Brain microvascular endothelial cell (primary cell): Measurements from ENCODE around the gene IGDCC3.
A peak's percentile ranks its signal among the peaks of the same experiment; 100 is the strongest.

Experiments
- DNase-seq: peaks from one replicate; pipeline ENCODE4 v3.0.0-alpha.2; 2020
- H3K27ac ChIP-seq: fragments of 250-450 bp; sonication (Bioruptor Pico); 2 replicates; pipeline ENCODE4 v1.5.1; 2020; ENCODE audit warnings: mild to moderate bottlenecking, moderate library complexity
- H3K27me3 ChIP-seq: fragments of 250-450 bp; sonication (Bioruptor Pico); replicated peaks from 2 replicates; pipeline ENCODE4 v1.5.1; 2020; ENCODE audit warnings: mild to moderate bottlenecking
- H3K36me3 ChIP-seq: fragments of 250-450 bp; sonication (Bioruptor Pico); replicated peaks from 2 replicates; pipeline ENCODE4 v1.5.1; 2020; ENCODE audit warnings: mild to moderate bottlenecking
- H3K4me3 ChIP-seq: 2 replicates; pipeline ENCODE4 v1.5.1; 2011; ENCODE audit warnings: low read depth, mild to moderate bottlenecking, control low read depth, low read length, moderate library complexity
- in situ Hi-C: cut with HindIII; loops from 2 replicates; pipeline ENCODE4 v1.10.0; 2017; ENCODE audit warnings: low sequenced_read_pairs, low pct_ligation_motif_present
- TF ChIP-seq, protein P1 (sequence below): IDR thresholded peaks from 2 replicates; pipeline ENCODE4 v1.5.1; 2011; ENCODE audit warnings: low read depth, mild to moderate bottlenecking, moderate library complexity, low read length, control low read depth, inconsistent platforms; ENCODE audit errors: missing control alignments

IGDCC3 gene

DNA sequence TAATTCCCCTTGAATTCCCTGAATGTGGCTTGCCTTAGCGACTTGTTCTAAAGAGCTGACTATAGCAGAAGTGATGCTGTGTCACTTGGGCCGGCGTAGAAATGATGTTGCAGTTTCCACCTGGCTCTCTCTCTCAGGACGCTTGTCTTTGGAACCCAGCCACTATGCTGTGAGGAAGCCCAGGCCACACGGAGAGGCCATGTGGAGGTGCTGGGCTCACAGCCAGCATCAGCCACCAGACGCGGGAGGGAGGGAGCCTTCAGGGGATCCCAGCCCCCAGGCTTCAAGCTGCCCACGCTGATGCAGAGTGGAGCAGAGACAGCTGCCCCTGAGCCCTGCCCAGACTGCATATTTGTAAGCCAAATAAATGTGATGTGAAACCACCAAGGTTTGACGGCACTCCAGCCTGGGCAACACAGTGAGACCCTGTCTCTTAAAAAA, 54.7 kb downstream of the IGDCC3 start:
- H3K27ac ChIP-seq = no peak overlapping the region
- TF ChIP-seq, protein P1, sequence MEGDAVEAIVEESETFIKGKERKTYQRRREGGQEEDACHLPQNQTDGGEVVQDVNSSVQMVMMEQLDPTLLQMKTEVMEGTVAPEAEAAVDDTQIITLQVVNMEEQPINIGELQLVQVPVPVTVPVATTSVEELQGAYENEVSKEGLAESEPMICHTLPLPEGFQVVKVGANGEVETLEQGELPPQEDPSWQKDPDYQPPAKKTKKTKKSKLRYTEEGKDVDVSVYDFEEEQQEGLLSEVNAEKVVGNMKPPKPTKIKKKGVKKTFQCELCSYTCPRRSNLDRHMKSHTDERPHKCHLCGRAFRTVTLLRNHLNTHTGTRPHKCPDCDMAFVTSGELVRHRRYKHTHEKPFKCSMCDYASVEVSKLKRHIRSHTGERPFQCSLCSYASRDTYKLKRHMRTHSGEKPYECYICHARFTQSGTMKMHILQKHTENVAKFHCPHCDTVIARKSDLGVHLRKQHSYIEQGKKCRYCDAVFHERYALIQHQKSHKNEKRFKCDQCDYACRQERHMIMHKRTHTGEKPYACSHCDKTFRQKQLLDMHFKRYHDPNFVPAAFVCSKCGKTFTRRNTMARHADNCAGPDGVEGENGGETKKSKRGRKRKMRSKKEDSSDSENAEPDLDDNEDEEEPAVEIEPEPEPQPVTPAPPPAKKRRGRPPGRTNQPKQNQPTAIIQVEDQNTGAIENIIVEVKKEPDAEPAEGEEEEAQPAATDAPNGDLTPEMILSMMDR = no peak
- H3K27me3 ChIP-seq = no peaks in the 10 kb centered on the region
- no peak overlapping the region for H3K4me3 ChIP-seq
- in situ Hi-C loops = no loop called here
- H3K36me3 ChIP-seq = no peaks in the 10 kb centered on the region
- peak; percentile 5 for DNase-seq

DNA sequence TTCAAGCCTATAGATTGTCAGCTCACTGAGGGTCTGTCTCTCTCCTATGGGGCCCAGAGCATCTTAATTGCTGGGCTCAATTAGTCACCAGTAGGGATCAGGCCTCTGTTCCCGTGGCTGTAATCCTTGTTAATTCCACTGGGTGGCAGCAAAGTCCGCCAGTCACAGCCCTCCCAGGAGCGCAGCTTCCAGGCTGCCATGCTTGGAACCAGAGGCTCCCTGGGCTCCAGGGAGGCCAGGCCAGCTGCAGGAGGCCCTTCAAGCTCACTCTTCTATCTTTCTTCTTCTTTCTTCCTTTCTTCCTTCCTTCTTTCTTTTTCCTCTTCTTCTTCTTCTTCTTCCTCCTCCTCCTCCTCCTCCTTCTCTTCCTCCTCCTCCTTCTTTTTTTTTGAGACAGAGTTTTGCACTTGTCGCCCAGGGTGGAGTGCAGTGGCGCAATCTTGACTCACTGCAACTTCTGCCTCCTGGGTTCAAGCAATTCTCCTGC, 58.9 kb downstream of the IGDCC3 start:
- DNase-seq = peak; percentile 64
- Histone ChIP-seq H3K27ac (no peak overlapping the region), H3K36me3 (no peaks in the 10 kb centered on the region), H3K27me3 (no peaks in the 10 kb centered on the region), H3K4me3 (no peak overlapping the region)
- in situ Hi-C loops = no loop called here
- TF ChIP-seq, protein P1 = peak; percentile 87

DNA sequence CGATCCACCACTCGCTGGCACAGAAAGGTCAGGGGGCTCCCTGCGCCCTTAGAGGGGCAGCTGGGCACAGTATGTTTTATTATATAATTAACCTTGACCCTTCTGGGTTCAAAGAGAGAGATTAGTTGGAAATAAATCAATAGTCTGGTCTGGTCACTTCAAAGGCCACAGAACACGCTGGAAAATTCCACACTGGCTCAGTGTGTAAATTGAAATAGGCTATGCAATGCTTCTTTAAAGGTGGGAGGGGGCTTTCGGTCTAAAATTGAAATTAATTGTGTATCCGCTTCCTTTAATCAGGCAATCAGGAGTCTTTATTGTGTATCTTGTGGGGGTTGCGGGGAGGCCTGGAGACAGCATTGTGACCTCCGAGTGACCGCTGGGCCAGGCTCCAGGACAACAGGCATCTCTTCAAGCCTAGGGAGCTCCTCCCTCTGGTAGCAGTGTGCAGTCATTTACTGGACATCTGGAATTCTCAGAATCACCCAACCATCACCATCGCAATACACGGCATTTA, 65.3 kb downstream of the IGDCC3 start:
- DNase-seq = no peak
- H3K36me3 ChIP-seq = no peaks in the 10 kb centered on the region
- TF ChIP-seq, protein P1 = no peak
- no peak overlapping the region for H3K4me3 ChIP-seq
- no peaks in the 10 kb centered on the region for H3K27me3 ChIP-seq
- in situ Hi-C loops = no loop called here
- H3K27ac ChIP-seq = no peak overlapping the region

DNA sequence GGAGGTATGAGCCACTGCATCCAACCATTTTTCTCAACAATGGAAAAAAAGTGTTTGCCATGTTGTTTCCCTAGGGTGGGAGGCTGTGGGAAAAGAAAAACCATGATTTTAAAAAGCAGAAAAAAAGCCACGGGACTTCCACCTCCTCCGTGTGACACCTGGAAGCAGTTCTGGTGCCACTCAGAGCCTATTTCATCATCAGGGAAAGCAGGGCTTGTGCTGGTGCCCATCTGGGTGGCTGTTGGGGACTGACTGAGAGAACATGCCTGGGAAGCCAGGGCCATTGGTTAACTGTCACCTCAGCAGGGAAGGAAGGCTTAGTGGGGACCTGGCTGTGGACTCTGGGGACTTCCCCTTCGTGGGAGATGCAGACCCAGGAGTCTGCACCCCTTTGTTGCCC, 66.0 kb downstream of the IGDCC3 start:
- Histone ChIP-seq H3K27ac (no peak overlapping the region), H3K36me3 (no peaks in the 10 kb centered on the region), H3K27me3 (no peaks in the 10 kb centered on the region), H3K4me3 (no peak overlapping the region)
- in situ Hi-C loops = no loop called here
- TF ChIP-seq, protein P1 = no peak
- DNase-seq = no peak

DNA sequence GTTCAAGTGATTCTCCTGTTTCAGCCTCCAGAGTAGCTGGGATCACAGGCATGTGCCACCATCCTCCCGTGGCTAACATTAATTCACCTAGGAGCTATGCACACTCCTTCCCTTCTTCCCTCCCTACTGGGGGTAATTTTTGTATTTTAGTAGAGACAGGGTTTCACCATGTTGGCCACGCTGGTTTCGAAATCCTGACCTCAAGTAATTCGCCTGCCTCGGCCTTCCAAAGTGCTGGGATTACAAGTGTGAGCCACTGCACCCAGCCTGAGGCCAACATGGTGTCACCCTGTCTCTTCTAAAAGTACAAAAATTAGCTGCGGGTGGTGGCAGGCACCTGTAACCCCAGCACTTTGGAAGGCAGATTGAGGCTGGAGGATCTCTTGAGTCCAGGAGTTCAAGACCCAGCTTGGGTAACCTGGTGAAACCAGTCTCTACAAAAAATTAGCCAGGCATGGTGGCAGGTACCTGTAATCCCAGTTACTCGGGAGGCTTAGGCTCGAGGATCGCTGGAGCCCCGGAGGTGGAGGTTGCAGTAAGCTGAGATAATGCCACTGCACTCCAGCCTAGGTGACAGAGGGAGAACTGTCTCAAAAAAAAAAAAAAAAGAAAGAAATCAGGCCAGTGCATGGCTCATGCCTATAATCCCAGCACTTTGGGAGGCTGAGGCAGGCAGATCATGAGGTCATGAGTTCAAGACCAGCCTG, 67.2 kb downstream of the IGDCC3 start:
- no peak for DNase-seq
- H3K27ac ChIP-seq = no peak overlapping the region
- TF ChIP-seq, protein P1 = no peak
- H3K4me3 ChIP-seq = no peak overlapping the region
- H3K27me3 ChIP-seq = no peaks in the 10 kb centered on the region
- in situ Hi-C loops = no loop called here
- no peaks in the 10 kb centered on the region for H3K36me3 ChIP-seq

DNA sequence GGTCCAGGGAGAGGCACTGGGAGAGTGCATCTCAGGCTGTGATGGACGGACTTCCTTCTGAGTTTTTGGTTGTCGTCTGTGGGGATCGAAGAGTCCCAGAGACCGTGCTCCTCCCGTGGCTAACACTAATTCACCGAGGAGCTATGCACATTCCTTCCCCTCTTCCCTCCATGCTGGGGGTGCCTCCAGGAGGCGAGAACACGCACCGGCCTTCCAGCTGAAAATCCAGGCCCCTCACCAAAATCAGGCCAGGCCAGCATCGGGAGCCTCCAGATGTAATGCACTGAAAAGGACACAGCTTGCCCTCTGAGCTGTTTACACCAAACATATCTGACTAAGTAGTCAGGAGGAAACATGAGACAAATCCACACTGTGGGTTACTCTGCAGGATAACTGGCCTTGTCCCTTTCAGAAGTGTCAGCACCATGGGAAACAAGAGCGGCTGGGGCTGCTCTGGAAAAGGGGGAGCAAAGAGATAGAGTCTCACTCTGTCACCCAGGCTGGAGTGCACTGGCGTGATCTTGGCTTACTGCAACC, 67.9 kb downstream of the IGDCC3 start:
- in situ Hi-C loops = no loop called here
- TF ChIP-seq, protein P1 = no peak
- Histone ChIP-seq H3K36me3 (no peaks in the 10 kb centered on the region), H3K27me3 (no peaks in the 10 kb centered on the region), H3K4me3 (no peak overlapping the region), H3K27ac (no peak overlapping the region)
- no peak for DNase-seq
